PC-3 (cell line): ENCODE measurements around the gene TSPAN11. TPM values are rescaled to one million over a fixed set of nuclear protein-coding genes. Genes with fewer than 3 reads are reported as not detected.

Experiments used
- ATAC-seq: fragments of 200-7000 bp; cut with Tn5 transposase; 2 replicates; pipeline ENCODE4 v1.9.1; 2020; ENCODE audit warnings: mild to moderate bottlenecking, moderate library complexity
- BruUV-seq: library from RNA; stranded (reverse); fragments of 400-500 nt; replicated peaks from 2 replicates; lab custom pipeline; 2021; lab: Mats Ljungman, UMichigan
- CTCF ChIA-PET: fragments of 300-600 bp; sonication (Branson Sonifier 250); formaldehyde crosslinking; loops from one replicate; lab custom pipeline; 2022; ENCODE audit warnings: antibody characterized with exemption; lab: Charles Lee
- POLR2A ChIA-PET: fragments of 300-600 bp; sonication (Branson Sonifier 250); formaldehyde crosslinking; loops from one replicate; lab custom pipeline; 2022; ENCODE audit warnings: antibody characterized with exemption; ENCODE audit not compliant: unreplicated experiment; lab: Charles Lee
- DNase-seq: peaks from one replicate; pipeline ENCODE4 v3.0.0-alpha.2; 2015
- H2AFZ ChIP-seq: fragments of 300-600 bp; sonication (generic); 2 replicates; pipeline ENCODE4 v1.6.0; 2016; ENCODE audit warnings: antibody characterized with exemption, low read length
- H3F3A ChIP-seq: fragments of 300-600 bp; sonication (generic); one replicate; pipeline ENCODE4 v1.6.0; 2017; ENCODE audit warnings: antibody characterized with exemption, low read length, control low read depth, mild to moderate bottlenecking; ENCODE audit not compliant: unreplicated experiment
- H3K27ac ChIP-seq: fragments of 300-600 bp; sonication (generic); 2 replicates; pipeline ENCODE4 v1.5.1; 2016; ENCODE audit warnings: mild to moderate bottlenecking, low read length
- H3K27me3 ChIP-seq: fragments of 300-600 bp; sonication (generic); 2 replicates; pipeline ENCODE4 v1.6.1; 2016; ENCODE audit warnings: low read length, mixed read lengths
- H3K36me3 ChIP-seq: fragments of 300-600 bp; sonication (generic); 2 replicates; pipeline ENCODE4 v1.6.1; 2016; ENCODE audit warnings: low read depth, mixed run types, low read length, mixed read lengths
- H3K4me1 ChIP-seq: fragments of 300-600 bp; sonication (generic); 2 replicates; pipeline ENCODE4 v1.5.1; 2016; ENCODE audit warnings: low read length; ENCODE audit not compliant: insufficient read depth
- H3K4me2 ChIP-seq: fragments of 300-600 bp; sonication (generic); 2 replicates; pipeline ENCODE4 v1.6.0; 2016; ENCODE audit warnings: low read length
- H3K4me3 ChIP-seq: fragments of 300-600 bp; sonication (generic); 2 replicates; pipeline ENCODE4 v1.5.1; 2016; ENCODE audit warnings: mild to moderate bottlenecking, low read length, mixed read lengths
- H3K79me2 ChIP-seq: fragments of 300-600 bp; sonication (generic); 2 replicates; pipeline ENCODE4 v1.6.1; 2017; ENCODE audit warnings: low read length, mixed read lengths
- H3K9ac ChIP-seq: fragments of 300-600 bp; sonication (generic); 2 replicates; pipeline ENCODE4 v1.6.0; 2016; ENCODE audit warnings: mild to moderate bottlenecking, low read length
- H3K9me2 ChIP-seq: fragments of 300-600 bp; sonication (generic); replicated peaks from 2 replicates; pipeline ENCODE4 v1.6.1; 2016; ENCODE audit warnings: mixed run types, low read length, mixed read lengths
- H3K9me3 ChIP-seq: fragments of 300-600 bp; sonication (generic); 2 replicates; pipeline ENCODE4 v1.6.1; 2016; ENCODE audit warnings: low read length, mixed read lengths
- H4K20me1 ChIP-seq: fragments of 300-600 bp; sonication (generic); 2 replicates; pipeline ENCODE4 v1.6.1; 2016; ENCODE audit warnings: low read length, mixed read lengths
- EZH2 ChIP-seq: fragments of 300-600 bp; sonication (generic); IDR thresholded peaks from one replicate; pipeline ENCODE4 v1.6.1; 2017; ENCODE audit warnings: antibody characterized with exemption, mild to moderate bottlenecking, low read length; ENCODE audit not compliant: unreplicated experiment
- EZH2phosphoT487 ChIP-seq: fragments of 300-600 bp; sonication (generic); IDR thresholded peaks from 2 replicates; pipeline ENCODE4 v1.6.1; 2018; ENCODE audit warnings: mild to moderate bottlenecking, antibody characterized with exemption, low read length, borderline replicate concordance
- intact Hi-C: fragments of 100-400 bp; cut with micrococcal nuclease; formaldehyde crosslinking; loops from 2 replicates; pipeline ENCODE4 v1.9.0; 2023
- total RNA-seq: library from RNA; depleted of rRNA; stranded (reverse); fragments of >200 nt; gene quantifications from 2 replicates; pipeline ENCODE4 v1.2.3, GENCODE V29; 2014
- TF ChIP-seq, protein P1 (sequence below): fragments of 300-600 bp; sonication (generic); conservative IDR thresholded peaks from 2 replicates; pipeline ENCODE4 v1.5.1; 2017; ENCODE audit warnings: antibody characterized with exemption, low read depth, mild to moderate bottlenecking, low read length

Gene TSPAN11
- total RNA-seq, 1 experiment from 2014 or later = not detected

DNA sequence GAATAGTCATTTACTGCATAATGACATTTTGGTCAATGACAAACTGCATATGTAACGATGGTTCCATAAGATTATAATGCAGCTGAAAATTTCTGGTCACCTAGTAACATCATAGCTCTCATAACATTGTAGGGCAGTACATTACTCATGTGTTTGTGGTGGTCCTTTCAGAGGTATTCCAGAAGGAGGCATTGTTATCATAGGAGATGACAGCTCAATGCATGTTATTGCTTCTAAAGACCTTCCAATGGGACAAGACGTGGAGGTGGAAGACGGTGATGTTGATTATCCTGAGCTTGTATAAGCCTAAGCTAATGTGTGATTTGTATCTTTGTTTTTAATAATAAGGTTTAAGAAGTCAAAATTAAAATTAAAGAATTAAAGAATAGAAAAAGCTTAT is 43.8 kb upstream of the TSPAN11 start:
- ChIA-PET CTCF (interaction anchor here (0.6 kb wide), 1 partner anchor 485 kb away, joined by 4 read pairs; no protein-coding TSS in a partner anchor), POLR2A (no interaction called here)
- ATAC-seq = no peak

DNA sequence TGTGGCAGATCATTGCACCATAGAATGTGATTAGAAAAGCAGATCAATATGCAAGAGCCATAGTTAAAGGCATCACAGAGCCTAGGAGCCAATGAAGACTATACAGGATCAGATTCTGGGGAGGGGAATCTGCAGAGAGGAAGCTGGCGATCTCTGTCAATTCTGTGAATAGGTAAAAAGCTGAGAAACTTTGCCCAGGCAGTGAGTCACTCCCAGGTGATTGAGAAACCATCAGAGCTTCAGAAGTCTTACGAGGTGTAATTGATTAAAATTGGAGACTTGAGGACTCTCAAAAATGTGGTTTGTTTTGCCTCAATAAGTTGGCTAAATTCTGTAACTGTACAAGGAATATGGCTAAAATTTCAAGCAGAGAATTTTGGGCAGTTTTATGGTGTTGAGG is 41.7 kb upstream of the TSPAN11 start:
- peak; percentile 13 for DNase-seq
- no peak for ATAC-seq
- H3K9me2 ChIP-seq = no peaks in the 10 kb centered on the region
- no peak overlapping the region for H3K9ac ChIP-seq
- H3K4me3 ChIP-seq = no peak overlapping the region
- H4K20me1 ChIP-seq = no peaks in the 10 kb centered on the region
- no peak overlapping the region for H3K27ac ChIP-seq
- ChIA-PET POLR2A (no interaction called here), CTCF (no interaction called here)
- intact Hi-C loops = no loop called here
- H3K79me2 ChIP-seq = no peaks in the 10 kb centered on the region
- TF ChIP-seq EZH2phosphoT487 (no peak), EZH2 (no peak)
- TF ChIP-seq, protein P1, sequence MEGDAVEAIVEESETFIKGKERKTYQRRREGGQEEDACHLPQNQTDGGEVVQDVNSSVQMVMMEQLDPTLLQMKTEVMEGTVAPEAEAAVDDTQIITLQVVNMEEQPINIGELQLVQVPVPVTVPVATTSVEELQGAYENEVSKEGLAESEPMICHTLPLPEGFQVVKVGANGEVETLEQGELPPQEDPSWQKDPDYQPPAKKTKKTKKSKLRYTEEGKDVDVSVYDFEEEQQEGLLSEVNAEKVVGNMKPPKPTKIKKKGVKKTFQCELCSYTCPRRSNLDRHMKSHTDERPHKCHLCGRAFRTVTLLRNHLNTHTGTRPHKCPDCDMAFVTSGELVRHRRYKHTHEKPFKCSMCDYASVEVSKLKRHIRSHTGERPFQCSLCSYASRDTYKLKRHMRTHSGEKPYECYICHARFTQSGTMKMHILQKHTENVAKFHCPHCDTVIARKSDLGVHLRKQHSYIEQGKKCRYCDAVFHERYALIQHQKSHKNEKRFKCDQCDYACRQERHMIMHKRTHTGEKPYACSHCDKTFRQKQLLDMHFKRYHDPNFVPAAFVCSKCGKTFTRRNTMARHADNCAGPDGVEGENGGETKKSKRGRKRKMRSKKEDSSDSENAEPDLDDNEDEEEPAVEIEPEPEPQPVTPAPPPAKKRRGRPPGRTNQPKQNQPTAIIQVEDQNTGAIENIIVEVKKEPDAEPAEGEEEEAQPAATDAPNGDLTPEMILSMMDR = no peak
- no peak overlapping the region for H3K4me2 ChIP-seq
- H3K27me3 ChIP-seq = no peaks in the 10 kb centered on the region
- H3K9me3 ChIP-seq = 0 out of 2 replicates have a peak, but pooled peaks cover 2% of the 10 kb centered on the region
- no peak overlapping the region for H2AFZ ChIP-seq
- H3F3A ChIP-seq = no peaks in the 10 kb centered on the region
- H3K36me3 ChIP-seq = no peaks in the 10 kb centered on the region
- no TSS peak for BruUV-seq
- no peaks in the 10 kb centered on the region for H3K4me1 ChIP-seq

More for the DNA sequence above, 43.8 kb upstream of the TSPAN11 start:
- Histone ChIP-seq H3K4me3 (no peak overlapping the region), H3K9me3 (0 out of 2 replicates have a peak, but pooled peaks cover 2% of the 10 kb centered on the region), H3K9me2 (no peaks in the 10 kb centered on the region), H3F3A (no peaks in the 10 kb centered on the region), H3K36me3 (no peaks in the 10 kb centered on the region), H3K27ac (no peak overlapping the region), H3K27me3 (no peaks in the 10 kb centered on the region), H3K4me2 (no peak overlapping the region), H4K20me1 (no peaks in the 10 kb centered on the region), H2AFZ (no peak overlapping the region), H3K9ac (no peak overlapping the region), H3K79me2 (no peaks in the 10 kb centered on the region), H3K4me1 (no peaks in the 10 kb centered on the region)
- intact Hi-C loops = no loop called here
- no TSS peak for BruUV-seq
- DNase-seq = no peak
- TF ChIP-seq EZH2 = no peak
- no peak for TF ChIP-seq EZH2phosphoT487
- TF ChIP-seq, protein P1 = no peak

DNA sequence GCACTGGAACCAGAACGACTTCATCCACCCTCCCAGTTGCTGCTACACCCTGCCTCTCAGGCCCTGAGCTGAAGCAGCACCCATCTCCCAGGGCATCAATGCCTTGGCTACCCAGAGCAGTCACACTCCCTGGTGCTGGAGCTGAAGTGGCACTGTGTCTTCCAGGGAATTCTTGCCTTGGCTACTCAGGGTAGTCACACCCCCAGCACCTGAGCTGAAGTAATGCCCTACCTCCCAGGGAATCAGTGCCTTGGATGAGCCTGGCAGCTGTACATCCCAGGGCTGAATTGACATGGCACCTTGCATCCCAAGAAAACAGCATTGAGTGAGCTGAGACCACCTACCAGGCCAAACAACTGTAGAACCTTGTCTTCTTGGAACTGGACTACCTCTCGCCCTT is 41.2 kb upstream of the TSPAN11 start:
- Histone ChIP-seq H3K36me3 (no peaks in the 10 kb centered on the region), H4K20me1 (no peaks in the 10 kb centered on the region), H3K4me1 (no peaks in the 10 kb centered on the region), H3F3A (no peaks in the 10 kb centered on the region), H3K4me3 (no peak overlapping the region), H3K27me3 (no peaks in the 10 kb centered on the region), H3K79me2 (no peaks in the 10 kb centered on the region), H3K4me2 (no peak overlapping the region), H2AFZ (no peak overlapping the region), H3K9me3 (0 out of 2 replicates have a peak, but pooled peaks cover 2% of the 10 kb centered on the region), H3K9me2 (no peaks in the 10 kb centered on the region), H3K27ac (no peak overlapping the region), H3K9ac (no peak overlapping the region)
- no TSS peak for BruUV-seq
- TF ChIP-seq EZH2phosphoT487 (no peak), EZH2 (no peak)
- TF ChIP-seq, protein P1 = no peak
- ATAC-seq (no peak), DNase-seq (no peak)
- ChIA-PET POLR2A (no interaction called here), CTCF (no interaction called here)
- intact Hi-C loops = no loop called here
